SK-N-SH treated with all-trans-retinoic acid at 6 μM for 48 hours (cell line): ENCODE data around the gene GHRHR.

Experiments used
- ATAC-seq: fragments of 200-7000 bp; cut with Tn5 transposase; 3 replicates; pipeline ENCODE4 v1.9.1; 2020; ENCODE audit warnings: mild to moderate bottlenecking, moderate library complexity
- BACH2 ChIP-seq: fragments of 250-450 bp; sonication (Bioruptor Pico); IDR thresholded peaks from 2 replicates; pipeline ENCODE4 v1.9.0; 2021; ENCODE audit warnings: mild to moderate bottlenecking, borderline replicate concordance
- CREB5 ChIP-seq: fragments of 250-450 bp; sonication (Bioruptor Pico); IDR thresholded peaks from 2 replicates; pipeline ENCODE4 v1.5.1; 2020; ENCODE audit warnings: low read depth, mild to moderate bottlenecking, moderate library complexity
- CSDC2 ChIP-seq: fragments of 250-450 bp; sonication (Bioruptor Pico); IDR thresholded peaks from 2 replicates; pipeline ENCODE4 v1.5.0; 2020; ENCODE audit warnings: mild to moderate bottlenecking, moderate library complexity
- CSRNP3 ChIP-seq: fragments of 250-450 bp; sonication (Bioruptor Pico); IDR thresholded peaks from 2 replicates; pipeline ENCODE4 v1.5.1; 2021; ENCODE audit warnings: mild to moderate bottlenecking, moderate library complexity
- ESRRG ChIP-seq: fragments of 250-450 bp; sonication (Bioruptor Pico); IDR thresholded peaks from 2 replicates; pipeline ENCODE4 v1.6.1; 2021; ENCODE audit warnings: mild to moderate bottlenecking
- GLIS3 ChIP-seq: fragments of 250-450 bp; sonication (Bioruptor Pico); IDR thresholded peaks from 2 replicates; pipeline ENCODE4 v1.5.0; 2020; ENCODE audit warnings: mild to moderate bottlenecking, moderate library complexity
- ISL1 ChIP-seq: fragments of 250-450 bp; sonication (Bioruptor Pico); IDR thresholded peaks from 2 replicates; pipeline ENCODE4 v2.1.2; 2022; ENCODE audit warnings: mild to moderate bottlenecking, moderate library complexity
- PATZ1 ChIP-seq: fragments of 250-450 bp; sonication (Bioruptor Pico); IDR thresholded peaks from 2 replicates; pipeline ENCODE4 v1.8.0; 2020; ENCODE audit warnings: mild to moderate bottlenecking, moderate library complexity, borderline replicate concordance
- POU6F1 ChIP-seq: fragments of 250-450 bp; sonication (Bioruptor Pico); IDR thresholded peaks from 2 replicates; pipeline ENCODE4 v1.8.0; 2021; ENCODE audit warnings: low read depth, mild to moderate bottlenecking, moderate library complexity, borderline replicate concordance
- PPARA ChIP-seq: fragments of 250-450 bp; sonication (Bioruptor Pico); IDR thresholded peaks from 2 replicates; pipeline ENCODE4 v1.5.0; 2020; ENCODE audit warnings: mild to moderate bottlenecking, borderline replicate concordance
- SNAI2 ChIP-seq: fragments of 250-450 bp; sonication (Bioruptor Pico); IDR thresholded peaks from 2 replicates; pipeline ENCODE4 v1.5.0; 2020; ENCODE audit warnings: mild to moderate bottlenecking, moderate library complexity
- TCF4 ChIP-seq: fragments of 250-450 bp; sonication (Bioruptor Pico); IDR thresholded peaks from 2 replicates; pipeline ENCODE4 v1.8.0; 2021; ENCODE audit warnings: mild to moderate bottlenecking, moderate library complexity, borderline replicate concordance
- TOX ChIP-seq: fragments of 250-450 bp; sonication (Bioruptor Pico); IDR thresholded peaks from 2 replicates; pipeline ENCODE4 v1.8.0; 2021; ENCODE audit warnings: mild to moderate bottlenecking, moderate library complexity, borderline replicate concordance
- TSHZ2 ChIP-seq: fragments of 250-450 bp; sonication (Bioruptor Pico); IDR thresholded peaks from 2 replicates; pipeline ENCODE4 v1.5.0; 2020; ENCODE audit warnings: mild to moderate bottlenecking, moderate library complexity
- ZC3H10 ChIP-seq: fragments of 250-450 bp; sonication (Bioruptor Pico); IDR thresholded peaks from 2 replicates; pipeline ENCODE4 v1.5.1; 2021; ENCODE audit warnings: mild to moderate bottlenecking, moderate library complexity
- ZFP3 ChIP-seq: fragments of 250-450 bp; sonication (Bioruptor Pico); IDR thresholded peaks from 2 replicates; pipeline ENCODE4 v1.5.0; 2020; ENCODE audit warnings: mild to moderate bottlenecking, moderate library complexity
- ZFP30 ChIP-seq: fragments of 450-650 bp; formaldehyde crosslinking; IDR thresholded peaks from 2 replicates; pipeline ENCODE4 v1.5.0; 2022; ENCODE audit warnings: mild to moderate bottlenecking, moderate library complexity
- ZNF565 ChIP-seq: fragments of 450-650 bp; formaldehyde crosslinking; conservative IDR thresholded peaks from 2 replicates; pipeline ENCODE4 v1.5.0; 2020; ENCODE audit warnings: low read depth, mild to moderate bottlenecking, moderate library complexity
- ZNF70 ChIP-seq: fragments of 450-650 bp; formaldehyde crosslinking; IDR thresholded peaks from 2 replicates; pipeline ENCODE4 v1.5.0; 2020; ENCODE audit warnings: mild to moderate bottlenecking, moderate library complexity
- ZNF8 ChIP-seq: fragments of 450-650 bp; formaldehyde crosslinking; IDR thresholded peaks from 2 replicates; pipeline ENCODE4 v1.5.0; 2020; ENCODE audit warnings: mild to moderate bottlenecking, moderate library complexity

The GHRHR gene

GRCh38 chr7:30996883-30997282 is 33.1 kb downstream of the GHRHR start:
- ATAC-seq: no peak
- TF ChIP-seq TOX (CRISPR knock-in tag) (no peak), ESRRG (CRISPR knock-in tag) (no peak), ZFP30 (CRISPR knock-in tag) (no peak), SNAI2 (no peak), TCF4 (CRISPR knock-in tag) (no peak), CREB5 (no peak), CSDC2 (CRISPR knock-in tag) (no peak)
- TF ChIP-seq, all 23 proteins: peak for 0

GRCh38 chr7:30997316-30997715 is 33.6 kb downstream of the GHRHR start:
- no peak for ATAC-seq
- TF ChIP-seq POU6F1 (CRISPR knock-in tag) (no peak), ZFP3 (CRISPR knock-in tag) (no peak), CSDC2 (CRISPR knock-in tag) (no peak), SNAI2 (no peak)

GRCh38 chr7:30998180-30998579 is 34.4 kb downstream of the GHRHR start:
- TF ChIP-seq ZC3H10 (CRISPR knock-in tag) (no peak), PATZ1 (no peak), TSHZ2 (CRISPR knock-in tag) (no peak), CREB5 (no peak), ZNF8 (CRISPR knock-in tag) (no peak), GLIS3 (no peak), ZFP3 (CRISPR knock-in tag) (no peak), TOX (CRISPR knock-in tag) (no peak), PPARA (no peak), ISL1 (no peak), CSRNP3 (CRISPR knock-in tag) (no peak), ESRRG (CRISPR knock-in tag) (no peak), ZNF565 (no peak), ZFP30 (CRISPR knock-in tag) (no peak), ZNF70 (CRISPR knock-in tag) (no peak), BACH2 (no peak), TCF4 (CRISPR knock-in tag) (no peak)
- no peak for ATAC-seq
